Sigmoid colon (tissue), 7 donors: Measurements from ENCODE around the gene TRIM14. TPM values are rescaled to one million over a fixed set of nuclear protein-coding genes. Genes with fewer than 3 reads are reported as not detected.

ENCODE experiments used
- DNase-seq: peaks from one replicate; pipeline ENCODE4 v3.0.0-alpha.2; 2019
- H3K27ac ChIP-seq, 4 donors: fragments of 200-600 bp; sonication (generic); one replicate each; pipeline ENCODE4 v1.5.1; 2016 to 2019; ENCODE audit warnings: mild to moderate bottlenecking in 1 of 4
- H3K27me3 ChIP-seq, 3 donors: fragments of 200-600 bp; sonication (generic); one replicate each; pipeline ENCODE4 v1.5.1; 2019; ENCODE audit warnings: mild to moderate bottlenecking in 1 of 3
- H3K36me3 ChIP-seq, 4 donors: fragments of 200-600 bp; sonication (generic); one replicate each; pipeline ENCODE4 v1.5.1; 2016 to 2019
- H3K4me1 ChIP-seq, 4 donors: fragments of 200-600 bp; sonication (generic); one replicate each; pipeline ENCODE4 v1.5.1; 2017 to 2019
- H3K4me3 ChIP-seq, 4 donors: fragments of 200-600 bp; sonication (generic); one replicate each; pipeline ENCODE4 v1.5.1; 2017 to 2019; ENCODE audit warnings: mild to moderate bottlenecking in 2 of 4, moderate library complexity in 1 of 4
- H3K9me3 ChIP-seq, 4 donors: fragments of 200-600 bp in 3 of 4; sonication (generic) in 3 of 4; one replicate each; pipeline versions ENCODE4 v1.5.1 to v1.6.1; 2013 to 2019
- EP300 ChIP-seq, 4 donors: sonication (generic); formaldehyde crosslinking; IDR thresholded peaks; one replicate each; pipeline ENCODE4 v1.6.1; 2017; ENCODE audit warnings: antibody characterized with exemption in 4 of 4
- POLR2A ChIP-seq, 2 donors: fragments of 450-650 bp; IDR thresholded peaks; one replicate each; pipeline ENCODE4 v1.6.1; 2016; ENCODE audit warnings: antibody characterized with exemption in 2 of 2, mild to moderate bottlenecking in 2 of 2, moderate library complexity in 2 of 2
- POLR2AphosphoS5 ChIP-seq, 4 donors: sonication (generic); formaldehyde crosslinking; IDR thresholded peaks; one replicate each; pipeline ENCODE4 v1.6.1; 2017; ENCODE audit warnings: antibody characterized with exemption in 4 of 4
- WGBS, 2 donors: extraction: QIAGEN DNeasy Blood & Tissue Kit; methylation state at CpG; one replicate each; pipeline ENCODE4 v1.1.7; 2013; 5-methylcytosine and 5-hydroxymethylcytosine counted together
- intact Hi-C: fragments of 100-400 bp; cut with DNase I; formaldehyde crosslinking; loops from one replicate; pipeline ENCODE4 v1.15.1; 2023
- polyA plus RNA-seq, 3 donors: library from polyadenylated mRNA; stranded (reverse); fragments of 200-250 nt; gene quantifications; one replicate each; pipeline ENCODE4 v1.2.3, GENCODE V29; 2013
- total RNA-seq, 4 donors: library from RNA; depleted of rRNA; stranded (reverse); fragments of >200 nt; gene quantifications; one replicate each; pipeline ENCODE4 v1.1.0, GENCODE V29; 2016
- TF ChIP-seq, protein P1 (sequence below), 4 experiments: fragments of 450-650 bp in 3 of 4; fragments of 200-600 bp in 1 of 4; IDR thresholded peaks; one replicate each; pipeline ENCODE4 v1.5.1; 2016 to 2019; ENCODE audit warnings: antibody characterized with exemption in 4 of 4, mild to moderate bottlenecking in 3 of 4, moderate library complexity in 2 of 4
- donor health status: healthy with polysubstance abuse.
- donor health status: Bipolar disorder and iron deficiency.
- donor health status: healthy.

The TRIM14 gene, protein sequence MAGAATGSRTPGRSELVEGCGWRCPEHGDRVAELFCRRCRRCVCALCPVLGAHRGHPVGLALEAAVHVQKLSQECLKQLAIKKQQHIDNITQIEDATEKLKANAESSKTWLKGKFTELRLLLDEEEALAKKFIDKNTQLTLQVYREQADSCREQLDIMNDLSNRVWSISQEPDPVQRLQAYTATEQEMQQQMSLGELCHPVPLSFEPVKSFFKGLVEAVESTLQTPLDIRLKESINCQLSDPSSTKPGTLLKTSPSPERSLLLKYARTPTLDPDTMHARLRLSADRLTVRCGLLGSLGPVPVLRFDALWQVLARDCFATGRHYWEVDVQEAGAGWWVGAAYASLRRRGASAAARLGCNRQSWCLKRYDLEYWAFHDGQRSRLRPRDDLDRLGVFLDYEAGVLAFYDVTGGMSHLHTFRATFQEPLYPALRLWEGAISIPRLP
- 10 to 100 TPM in 2 of 4 donors, 1 to 10 TPM in 2; 7.2 to 13.2 (median 9.0) TPM for total RNA-seq
- 10 to 100 TPM; 14.4 to 40.1 (median 17.8) TPM for polyA plus RNA-seq

DNA sequence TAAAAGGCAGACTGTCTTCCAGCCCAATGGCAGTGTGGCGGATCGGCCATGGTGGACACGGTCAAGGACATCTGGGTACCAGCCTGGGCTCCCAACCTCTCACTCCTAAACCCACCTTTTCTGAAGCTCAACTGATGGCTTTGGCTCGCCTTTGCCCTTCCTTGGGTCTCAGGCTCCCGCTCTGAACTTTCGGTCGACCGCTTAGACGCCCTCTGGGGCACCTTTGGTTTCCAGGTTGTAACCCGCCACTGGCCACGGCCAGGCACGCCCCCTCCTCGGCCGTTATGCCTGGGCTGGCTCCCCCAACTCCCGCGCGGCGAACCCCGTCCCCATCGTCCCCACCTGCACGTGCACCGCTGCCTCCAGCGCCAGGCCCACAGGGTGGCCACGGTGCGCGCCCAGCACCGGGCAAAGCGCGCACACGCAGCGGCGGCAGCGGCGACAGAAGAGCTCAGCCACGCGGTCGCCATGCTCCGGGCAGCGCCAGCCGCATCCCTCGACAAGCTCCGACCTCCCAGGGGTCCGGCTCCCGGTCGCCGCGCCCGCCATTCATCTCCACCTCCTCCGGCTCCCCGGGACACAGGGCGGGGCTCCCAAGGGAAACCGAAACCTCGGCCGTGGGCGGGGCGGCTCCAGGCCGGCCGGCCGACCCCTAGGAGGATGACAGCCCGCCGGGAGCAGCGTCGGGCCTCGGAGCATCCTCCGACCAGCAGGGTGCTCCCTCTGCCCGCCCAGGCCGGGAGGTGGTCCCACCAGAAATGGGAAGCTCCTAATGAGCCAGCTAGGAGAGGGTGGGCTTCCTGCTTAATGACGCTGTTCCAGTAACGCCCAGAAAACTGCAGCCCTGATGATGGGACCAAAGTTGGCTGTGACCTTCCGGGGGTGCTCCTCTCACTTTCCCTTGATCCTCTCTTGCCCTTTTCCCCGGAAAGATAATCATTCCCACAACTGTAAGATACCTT lies at the start of gene TRIM14:
TRIM14 (minus strand) TSS at position 583 of the 962 bp plus-strand sequence; CDS start at position 549, 34 bp downstream.
- TF ChIP-seq POLR2A (IDR thresholded peaks at IDR 0.05) (peak in 1 of 2 donors; percentile 28), POLR2AphosphoS5 (IDR thresholded peaks at IDR 0.05) (peak in 1 of 4 donors; percentile 8), EP300 (IDR thresholded peaks at IDR 0.05) (no peak)
- TF ChIP-seq, protein P1, sequence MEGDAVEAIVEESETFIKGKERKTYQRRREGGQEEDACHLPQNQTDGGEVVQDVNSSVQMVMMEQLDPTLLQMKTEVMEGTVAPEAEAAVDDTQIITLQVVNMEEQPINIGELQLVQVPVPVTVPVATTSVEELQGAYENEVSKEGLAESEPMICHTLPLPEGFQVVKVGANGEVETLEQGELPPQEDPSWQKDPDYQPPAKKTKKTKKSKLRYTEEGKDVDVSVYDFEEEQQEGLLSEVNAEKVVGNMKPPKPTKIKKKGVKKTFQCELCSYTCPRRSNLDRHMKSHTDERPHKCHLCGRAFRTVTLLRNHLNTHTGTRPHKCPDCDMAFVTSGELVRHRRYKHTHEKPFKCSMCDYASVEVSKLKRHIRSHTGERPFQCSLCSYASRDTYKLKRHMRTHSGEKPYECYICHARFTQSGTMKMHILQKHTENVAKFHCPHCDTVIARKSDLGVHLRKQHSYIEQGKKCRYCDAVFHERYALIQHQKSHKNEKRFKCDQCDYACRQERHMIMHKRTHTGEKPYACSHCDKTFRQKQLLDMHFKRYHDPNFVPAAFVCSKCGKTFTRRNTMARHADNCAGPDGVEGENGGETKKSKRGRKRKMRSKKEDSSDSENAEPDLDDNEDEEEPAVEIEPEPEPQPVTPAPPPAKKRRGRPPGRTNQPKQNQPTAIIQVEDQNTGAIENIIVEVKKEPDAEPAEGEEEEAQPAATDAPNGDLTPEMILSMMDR (IDR thresholded peaks at IDR 0.05), result no peak
- H3K9me3 ChIP-seq, result no peaks in the 10 kb centered on the region
- peak within 1 kb of the TSS; percentile 55 to 68 (median 65) for H3K27ac ChIP-seq
- peaks cover 0 to 15% (median 8%) of the 10 kb centered on the region in 4 donors for H3K4me1 ChIP-seq
- H3K4me3 ChIP-seq, result peak within 1 kb of the TSS; percentile 49 to 82 (median 73)
- H3K36me3 ChIP-seq, result no peaks in the 10 kb centered on the region
- peak; percentile 71 for DNase-seq
- H3K27me3 ChIP-seq, result no peaks in the 10 kb centered on the region
- WGBS, 2 donors, result 1 to 3% methylated on average over 71 of the region's 71 CpGs
- intact Hi-C loops, result no loop called here

DNA sequence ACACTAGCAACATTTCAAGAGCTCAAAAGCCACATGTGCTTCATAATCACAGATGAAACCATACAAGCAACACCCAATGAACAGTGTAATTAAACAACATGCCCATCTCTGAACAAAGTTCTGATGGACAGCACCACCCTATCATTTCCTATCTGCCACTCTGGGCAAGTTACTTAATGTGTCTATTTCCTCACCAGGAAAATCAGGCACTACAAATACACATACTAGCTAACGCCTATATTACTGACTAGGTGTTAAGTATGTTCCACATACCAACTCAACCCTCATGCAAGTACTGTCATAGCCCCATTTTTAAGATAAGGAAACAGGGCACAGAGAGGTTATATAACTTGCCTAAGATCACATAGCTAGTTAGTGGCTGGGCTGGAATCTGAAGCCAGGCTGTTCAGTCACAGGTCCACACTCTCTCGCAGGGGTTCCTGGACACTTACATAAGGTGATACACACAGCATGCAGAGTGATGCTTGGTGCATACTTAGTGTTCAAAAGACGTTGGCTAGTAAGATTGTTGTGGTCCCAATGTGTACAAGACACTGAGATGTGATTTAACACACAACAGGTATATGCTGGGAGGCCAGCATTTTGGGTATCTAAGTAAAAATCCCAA lies 49.2 kb upstream of the TRIM14 start:
- Histone ChIP-seq H3K27ac (no peak overlapping the region), H3K27me3 (no peaks in the 10 kb centered on the region), H3K4me1 (no peaks in the 10 kb centered on the region), H3K4me3 (no peak overlapping the region), H3K36me3 (no peaks in the 10 kb centered on the region), H3K9me3 (no peaks in the 10 kb centered on the region)
- intact Hi-C loops, result no loop called here
- peak; percentile 14 for DNase-seq
- WGBS, 2 donors, result 81 to 88% methylated on average over 3 of the region's 3 CpGs
- no peak for TF ChIP-seq POLR2AphosphoS5 (IDR thresholded peaks at IDR 0.05)
- TF ChIP-seq EP300 (IDR thresholded peaks at IDR 0.05), result no peak

DNA sequence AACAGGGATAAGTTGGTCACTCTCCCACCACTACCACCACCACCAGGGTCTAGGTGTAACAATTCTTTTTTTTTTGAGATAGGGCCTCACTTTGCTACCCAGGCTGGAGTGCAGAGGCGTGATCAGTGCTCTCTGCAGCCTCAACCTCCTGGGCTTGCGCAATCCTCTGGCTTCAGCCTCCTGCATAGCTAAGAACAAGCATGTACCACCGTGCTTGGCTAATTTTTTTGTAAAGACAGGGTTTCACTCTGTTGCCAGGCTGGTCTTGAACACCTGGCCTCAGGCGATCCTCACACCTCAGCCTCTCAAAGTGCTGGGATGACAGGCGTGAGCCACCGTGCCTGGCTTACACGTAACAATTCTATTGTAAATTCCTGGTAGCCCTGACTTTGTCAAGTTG lies 45.9 kb upstream of the TRIM14 start:
- peak; percentile 5 for DNase-seq
- intact Hi-C loops, result no loop called here
- no peaks in the 10 kb centered on the region for H3K4me1 ChIP-seq
- 89 to 94% methylated on average over 7 of the region's 7 CpGs for WGBS, 2 donors
- no peak overlapping the region for H3K4me3 ChIP-seq
- H3K36me3 ChIP-seq, result no peaks in the 10 kb centered on the region
- H3K9me3 ChIP-seq, result no peaks in the 10 kb centered on the region
- TF ChIP-seq POLR2A (IDR thresholded peaks at IDR 0.05), result no peak
- no peak for TF ChIP-seq EP300 (IDR thresholded peaks at IDR 0.05)
- no peak for TF ChIP-seq POLR2AphosphoS5 (IDR thresholded peaks at IDR 0.05)
- TF ChIP-seq, protein P1 (IDR thresholded peaks at IDR 0.05), result no peak
- no peaks in the 10 kb centered on the region for H3K27me3 ChIP-seq
- H3K27ac ChIP-seq, result no peak overlapping the region

DNA sequence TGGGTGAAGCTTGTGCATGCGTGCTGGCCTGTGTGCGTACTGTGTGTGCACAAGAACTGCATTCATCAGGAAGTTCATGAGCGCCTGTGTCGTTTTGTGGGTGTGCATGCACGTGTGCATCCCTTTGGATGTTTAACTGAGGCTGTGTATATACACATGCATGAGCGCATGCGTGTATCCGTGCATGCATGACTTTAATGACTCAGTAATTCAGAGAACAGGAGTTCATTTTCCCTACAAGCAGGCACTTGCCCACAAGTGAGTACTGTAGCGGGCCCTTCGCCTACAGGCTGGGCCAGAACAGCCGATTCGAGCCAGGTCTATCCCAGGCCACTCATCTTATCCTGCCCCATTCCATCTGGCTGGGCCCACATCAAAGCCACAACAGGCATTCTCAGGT lies 43.6 kb upstream of the TRIM14 start:
- Histone ChIP-seq H3K4me3 (no peak overlapping the region), H3K9me3 (no peaks in the 10 kb centered on the region), H3K36me3 (no peaks in the 10 kb centered on the region), H3K4me1 (no peaks in the 10 kb centered on the region), H3K27me3 (no peaks in the 10 kb centered on the region), H3K27ac (no peak overlapping the region)
- DNase-seq, result no peak
- 95 to 96% methylated on average over 12 of the region's 12 CpGs for WGBS, 2 donors
- TF ChIP-seq, protein P1 (IDR thresholded peaks at IDR 0.05), result no peak
- TF ChIP-seq EP300 (IDR thresholded peaks at IDR 0.05), result no peak
- no peak for TF ChIP-seq POLR2AphosphoS5 (IDR thresholded peaks at IDR 0.05)
- intact Hi-C loops, result no loop called here
